Endothelial cell of umbilical vein (primary cell): ENCODE measurements around the gene CCDC85B. TPM values are rescaled to one million over a fixed set of nuclear protein-coding genes. Genes with fewer than 3 reads are reported as not detected.
A peak's percentile ranks its signal among the peaks of the same experiment; 100 is the strongest.

Experiments
- BruUV-seq: library from RNA; stranded (reverse); fragments of 400-500 nt; replicated peaks from 2 replicates; lab custom pipeline; 2021; lab: Mats Ljungman, UMichigan
- CTCF ChIA-PET: fragments of 300-600, 350-600 bp; sonication (Branson Sonifier 250); formaldehyde crosslinking; loops from one replicate; lab custom pipeline; 2021; ENCODE audit warnings: antibody characterized with exemption, inconsistent platforms; lab: Charles Lee
- POLR2A ChIA-PET: fragments of 300-600, 350-600 bp; sonication (Branson Sonifier 250); formaldehyde crosslinking; loops from one replicate; lab custom pipeline; 2021; ENCODE audit warnings: antibody characterized with exemption, inconsistent platforms; lab: Charles Lee
- DNase-seq: peaks from one replicate; pipeline ENCODE4 v3.0.0-alpha.2; 2011; ENCODE audit warnings: low read depth, low spot score
- FAIRE-seq: peaks from 2 replicates; lab custom pipeline; 2011; peaks lifted over from hg19 to GRCh38; lab: Jason Lieb, UNC
- H2AFZ ChIP-seq: 2 replicates; pipeline ENCODE4 v1.6.0; 2012; ENCODE audit warnings: low read depth, low read length, control low read depth, inconsistent platforms
- H3K27ac ChIP-seq: 2 replicates; pipeline ENCODE4 v1.5.1; 2011; ENCODE audit warnings: low read depth, mild to moderate bottlenecking, control low read depth, low read length, moderate library complexity; ENCODE audit not compliant: insufficient read depth
- H3K27me3 ChIP-seq, 2 experiments: 2 replicates each; pipeline versions ENCODE4 v1.6.0 to v1.6.1; 2011; ENCODE audit warnings: low read length in 2 of 2, mixed read lengths in 1 of 2; ENCODE audit not compliant: control insufficient read depth in 2 of 2, insufficient read depth in 2 of 2
- H3K36me3 ChIP-seq, 2 experiments: 2 replicates in 1 of 2; 3 replicates in 1 of 2; pipeline ENCODE4 v1.5.1; 2011; ENCODE audit warnings: low read length in 2 of 2, mild to moderate bottlenecking in 1 of 2, moderate library complexity in 1 of 2; ENCODE audit not compliant: control insufficient read depth in 2 of 2, insufficient read depth in 2 of 2; ENCODE audit errors: extremely low read depth in 1 of 2
- H3K4me1 ChIP-seq: 3 replicates; pipeline ENCODE4 v1.5.1; 2011; ENCODE audit warnings: mild to moderate bottlenecking, low read length; ENCODE audit not compliant: control insufficient read depth, insufficient read depth; ENCODE audit errors: extremely low read depth
- H3K4me2 ChIP-seq: 2 replicates; pipeline ENCODE4 v1.6.1; 2011; ENCODE audit warnings: low read length, control low read depth, mixed read lengths; ENCODE audit not compliant: insufficient read depth
- H3K4me3 ChIP-seq, 3 experiments: fragments of 200-600 bp in 1 of 3; sonication (generic), shearing (Covaris generic) in 1 of 3; replicated peaks in 1 of 3; 2 replicates each; pipeline ENCODE4 v1.5.1; 2011 to 2016; ENCODE audit warnings: control low read depth in 3 of 3, low read length in 3 of 3, mild to moderate bottlenecking in 2 of 3, inconsistent platforms in 1 of 3, low read depth in 1 of 3, moderate library complexity in 1 of 3; ENCODE audit not compliant: insufficient read depth in 1 of 3
- H3K79me2 ChIP-seq: 2 replicates; pipeline ENCODE4 v1.6.0; 2012; ENCODE audit warnings: low read length, inconsistent platforms; ENCODE audit not compliant: control insufficient read depth, insufficient read depth
- H3K9ac ChIP-seq: replicated peaks from 2 replicates; pipeline ENCODE3; 2011; ENCODE audit warnings: low read length, control low read depth; ENCODE audit not compliant: insufficient read depth; ENCODE audit errors: extremely low read depth
- H3K9me1 ChIP-seq: replicated peaks from 3 replicates; pipeline ENCODE4 v1.6.0; 2011; ENCODE audit warnings: mild to moderate bottlenecking, low read length; ENCODE audit not compliant: control insufficient read depth, insufficient read depth; ENCODE audit errors: extremely low read depth
- H3K9me3 ChIP-seq: replicated peaks from 2 replicates; pipeline ENCODE4 v1.5.1; 2012; ENCODE audit warnings: low read length, inconsistent platforms; ENCODE audit not compliant: control insufficient read depth, insufficient read depth
- H4K20me1 ChIP-seq: replicated peaks from 2 replicates; pipeline ENCODE3; 2011; ENCODE audit warnings: mild to moderate bottlenecking, low read length; ENCODE audit not compliant: control insufficient read depth, insufficient read depth; ENCODE audit errors: extremely low read depth
- CTCF ChIP-seq, 2 donors: IDR thresholded peaks; 1 replicate in 1 of 2; 2 replicates in 1 of 2; pipeline ENCODE4 v1.5.1; 2011; ENCODE audit warnings: low read length in 2 of 2, mild to moderate bottlenecking in 2 of 2, moderate library complexity in 2 of 2, control low read depth in 1 of 2, inconsistent platforms in 1 of 2, low read depth in 1 of 2; ENCODE audit not compliant: insufficient read depth in 1 of 2; ENCODE audit errors: extremely low read depth in 1 of 2
- EZH2 ChIP-seq: IDR thresholded peaks from 2 replicates; pipeline ENCODE4 v1.6.1; 2012; ENCODE audit warnings: borderline replicate concordance, low read depth, mild to moderate bottlenecking, moderate library complexity, low read length, inconsistent platforms; ENCODE audit not compliant: severe bottlenecking
- FOS ChIP-seq: IDR thresholded peaks from 2 replicates; pipeline ENCODE4 v1.6.1; 2011; ENCODE audit warnings: mild to moderate bottlenecking, low read length, moderate library complexity, borderline replicate concordance; ENCODE audit not compliant: insufficient read depth
- GATA2 ChIP-seq: IDR thresholded peaks from 2 replicates; pipeline ENCODE4 v1.7.0; 2011; ENCODE audit warnings: low read depth, mild to moderate bottlenecking, moderate library complexity, mixed read lengths, low read length; ENCODE audit not compliant: insufficient read length, insufficient read depth
- JUN ChIP-seq: IDR thresholded peaks from 2 replicates; pipeline ENCODE4 v1.6.1; 2011; ENCODE audit warnings: borderline replicate concordance, low read depth; ENCODE audit not compliant: insufficient read length, insufficient read depth
- MAX ChIP-seq: IDR thresholded peaks from 2 replicates; pipeline ENCODE4 v1.6.1; 2011; ENCODE audit not compliant: insufficient read depth, insufficient read length
- MYC ChIP-seq: IDR thresholded peaks from one replicate; pipeline ENCODE4 v1.6.1; 2011; ENCODE audit warnings: mild to moderate bottlenecking, low read depth, low read length
- POLR2A ChIP-seq: IDR thresholded peaks from 2 replicates; pipeline ENCODE4 v1.6.1; 2012; ENCODE audit warnings: low read depth, mild to moderate bottlenecking, control low read depth, low read length
- POLR2AphosphoS5 ChIP-seq: IDR thresholded peaks from 2 replicates; pipeline ENCODE4 v1.6.1; 2012; ENCODE audit warnings: low read depth, mild to moderate bottlenecking, control low read depth, low read length, moderate library complexity; ENCODE audit not compliant: insufficient read depth
- dilution Hi-C: fragments of 300-500 bp; cut with MboI; formaldehyde crosslinking; loops from one replicate; pipeline ENCODE4 v1.15.0; 2019; ENCODE audit warnings: low sequenced_read_pairs; ENCODE audit not compliant: extremely low pct_ligation_motif_present
- intact Hi-C: fragments of 100-400 bp; cut with micrococcal nuclease; formaldehyde crosslinking; loops from one replicate; pipeline ENCODE4 v1.10.0; 2022
- polyA plus RNA-seq, 4 experiments: library from polyadenylated mRNA; depleted of rRNA in 3 of 4; stranded (reverse) in 3 of 4; unstranded in 1 of 4; fragments of >200 nt; gene quantifications; 2 replicates each; pipeline versions ENCODE4 v1.2.1 to v1.2.3, GENCODE V29; 2011 to 2012; ENCODE audit warnings: missing spikeins in 1 of 4
- total RNA-seq: library from RNA; stranded (reverse); gene quantifications from 2 replicates; pipeline ENCODE4 v1.2.3, GENCODE V29; 2021

The CCDC85B gene
- total and polyA plus RNA-seq, 2 donors (not counting 3 experiments of a cell fraction or from before 2014, with no cell fraction given), result 105 to 107 TPM

GRCh38 chr11:65912845-65913244, 22.4 kb downstream of the CCDC85B start:
- FAIRE-seq (peak; percentile 72), DNase-seq (peak; percentile 48)
- intact Hi-C loops, result no loop called here
- peak overlapping the region; percentile 74 for H3K27ac ChIP-seq
- H2AFZ ChIP-seq, result no peak overlapping the region
- CTCF ChIA-PET, result interaction anchor here (0.7 to 4.0 kb wide), 5 partner anchors 12 to 28 kb away, joined by 4 to 39 read pairs (median 8); partner anchors contain the start of genes CCDC85B, FIBP and FOSL1
- BruUV-seq, result no TSS peak
- peaks cover 16% of the 10 kb centered on the region for H3K79me2 ChIP-seq
- no peaks in the 10 kb centered on the region for H3K27me3 ChIP-seq
- TF ChIP-seq GATA2 (no peak), FOS (no peak), JUN (no peak), MYC (no peak), POLR2A (no peak)
- H3K4me2 ChIP-seq, result no peak overlapping the region
- H3K9ac ChIP-seq, result peak overlapping the region; percentile 11
- H3K9me3 ChIP-seq, result no peaks in the 10 kb centered on the region
- H3K36me3 ChIP-seq, result no peaks in the 10 kb centered on the region
- POLR2A ChIA-PET, result interaction anchor here (1.0 to 1.5 kb wide), 2 partner anchors 11 to 14 kb away, joined by 3 to 10 read pairs; no protein-coding TSS in a partner anchor
- peaks cover 55% of the 10 kb centered on the region for H3K4me1 ChIP-seq
- H4K20me1 ChIP-seq, result no peaks in the 10 kb centered on the region
- dilution Hi-C loops, result no loop called here
- H3K9me1 ChIP-seq, result no peaks in the 10 kb centered on the region
- no peak overlapping the region for H3K4me3 ChIP-seq

GRCh38 chr11:65915101-65915820, 24.8 kb downstream of the CCDC85B start:
- CTCF ChIA-PET, result interaction anchor here (0.7 to 4.9 kb wide), 12 partner anchors 8 to 135 kb away, joined by 3 to 73 read pairs (median 4); partner anchors contain the start of genes CCDC85B, FIBP and FOSL1
- POLR2A ChIA-PET, result interaction anchor here (0.7 to 2.0 kb wide), 5 partner anchors 16 to 137 kb away, joined by 3 to 28 read pairs (median 7); partner anchors contain the start of genes CCDC85B, FIBP and FOSL1
- no peak overlapping the region for H3K4me2 ChIP-seq
- H3K4me3 ChIP-seq, result no peak overlapping the region
- H3K27ac ChIP-seq, result peak overlapping the region; percentile 92
- peak overlapping the region; percentile 25 for H3K9ac ChIP-seq
- DNase-seq, result no peak
- no peak for FAIRE-seq
- no peaks in the 10 kb centered on the region for H3K9me1 ChIP-seq
- peaks cover 65% of the 10 kb centered on the region for H3K4me1 ChIP-seq
- dilution Hi-C loops, result no loop called here
- H2AFZ ChIP-seq, result no peak overlapping the region
- no peaks in the 10 kb centered on the region for H3K27me3 ChIP-seq
- no peaks in the 10 kb centered on the region for H4K20me1 ChIP-seq
- BruUV-seq, result TSS peak; percentile 0
- no peaks in the 10 kb centered on the region for H3K36me3 ChIP-seq
- no peak for TF ChIP-seq MAX
- no peak for TF ChIP-seq EZH2
- no peak for TF ChIP-seq POLR2AphosphoS5
- TF ChIP-seq GATA2, result no peak
- TF ChIP-seq CTCF (IDR thresholded peaks at IDR 0.05; ENCODE audit: extremely low read depth in 1 of 2, insufficient read depth in 1 of 2, low read depth in 1 of 2, low read length in 2 of 2), result no peak
- TF ChIP-seq JUN, result no peak
- TF ChIP-seq POLR2A, result no peak
- no peak for TF ChIP-seq FOS
- TF ChIP-seq MYC, result no peak
- H3K79me2 ChIP-seq, result peaks cover 31% of the 10 kb centered on the region
- no peaks in the 10 kb centered on the region for H3K9me3 ChIP-seq
- intact Hi-C loops, result loop anchor here (1.0 to 5.0 kb wide), 3 partner anchors 15 to 137 kb away; partner anchors contain the start of genes FIBP, FOSL1 and SF3B2
